ENCODE results near the gene CTNNB1.

DNA sequence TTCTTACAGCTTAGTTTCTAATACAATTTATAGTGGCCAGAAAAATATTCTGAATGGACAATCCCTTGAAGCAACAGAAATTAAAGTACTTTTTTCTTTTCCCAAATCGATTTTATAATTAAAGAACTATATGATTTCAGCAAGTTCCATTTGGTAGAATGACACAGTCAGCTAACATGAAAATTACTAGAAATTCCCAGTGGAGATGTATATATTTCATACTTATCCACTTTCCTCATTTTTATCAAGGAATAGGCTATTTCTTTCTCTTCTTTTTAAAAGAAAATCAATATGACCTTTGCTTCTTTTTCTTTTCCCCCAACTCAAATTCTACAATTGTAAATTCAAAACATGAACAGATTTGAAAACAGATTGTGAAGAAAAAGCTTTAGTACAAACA, 6.4 kb upstream of the CTNNB1 start:
- TF ChIP-seq, protein P1, sequence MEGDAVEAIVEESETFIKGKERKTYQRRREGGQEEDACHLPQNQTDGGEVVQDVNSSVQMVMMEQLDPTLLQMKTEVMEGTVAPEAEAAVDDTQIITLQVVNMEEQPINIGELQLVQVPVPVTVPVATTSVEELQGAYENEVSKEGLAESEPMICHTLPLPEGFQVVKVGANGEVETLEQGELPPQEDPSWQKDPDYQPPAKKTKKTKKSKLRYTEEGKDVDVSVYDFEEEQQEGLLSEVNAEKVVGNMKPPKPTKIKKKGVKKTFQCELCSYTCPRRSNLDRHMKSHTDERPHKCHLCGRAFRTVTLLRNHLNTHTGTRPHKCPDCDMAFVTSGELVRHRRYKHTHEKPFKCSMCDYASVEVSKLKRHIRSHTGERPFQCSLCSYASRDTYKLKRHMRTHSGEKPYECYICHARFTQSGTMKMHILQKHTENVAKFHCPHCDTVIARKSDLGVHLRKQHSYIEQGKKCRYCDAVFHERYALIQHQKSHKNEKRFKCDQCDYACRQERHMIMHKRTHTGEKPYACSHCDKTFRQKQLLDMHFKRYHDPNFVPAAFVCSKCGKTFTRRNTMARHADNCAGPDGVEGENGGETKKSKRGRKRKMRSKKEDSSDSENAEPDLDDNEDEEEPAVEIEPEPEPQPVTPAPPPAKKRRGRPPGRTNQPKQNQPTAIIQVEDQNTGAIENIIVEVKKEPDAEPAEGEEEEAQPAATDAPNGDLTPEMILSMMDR (IDR thresholded peaks at IDR 0.05; ENCODE audit: low read length): no peak
- no peak for TF ChIP-seq EZH2 (IDR thresholded peaks at IDR 0.05; ENCODE audit: borderline replicate concordance, low read length)
